GM18505 (cell line): Measurements from ENCODE around the gene RAB12.
A peak's percentile ranks its signal among the peaks of the same experiment; 100 is the strongest.

Experiments used
- ATAC-seq: cut with Tn5 transposase; IDR thresholded peaks from one replicate; pipeline ENCODE4 v1.9.1; 2021; ENCODE audit not compliant: unreplicated experiment
- POLR2A ChIP-seq: IDR thresholded peaks from 4 replicates; pipeline ENCODE4 v1.6.1; 2011; ENCODE audit warnings: borderline replicate concordance; ENCODE audit not compliant: insufficient read depth, insufficient read length; ENCODE audit errors: extremely low read depth

RAB12 gene

GRCh38 chr18:8602557-8602956 is 6.7 kb upstream of the RAB12 start:
- no peak for TF ChIP-seq POLR2A
- no peak for ATAC-seq

GRCh38 chr18:8603663-8604520 is 5.3 kb upstream of the RAB12 start:
- no peak for TF ChIP-seq POLR2A
- ATAC-seq, result no peak

- no peak for ATAC-seq
- TF ChIP-seq POLR2A, result no peak
Measured at GRCh38 chr18:8605974-8606373, 3.3 kb upstream of the RAB12 start.

GRCh38 chr18:8607776-8608742 is 1.2 kb upstream of the RAB12 start:
- no peak for TF ChIP-seq POLR2A
- no peak for ATAC-seq

- no peak for TF ChIP-seq POLR2A
- peak; percentile 24 for ATAC-seq
Measured at GRCh38 chr18:8609659-8610458, 622 bp downstream of the RAB12 start.

- ATAC-seq, result no peak
- peak; percentile 30 for TF ChIP-seq POLR2A
Measured at GRCh38 chr18:8610459-8610851, 1.2 kb downstream of the RAB12 start.

GRCh38 chr18:8611916-8612576 is 2.8 kb downstream of the RAB12 start:
- TF ChIP-seq POLR2A, result no peak
- no peak for ATAC-seq

- no peak for ATAC-seq
- TF ChIP-seq POLR2A, result no peak
Measured at GRCh38 chr18:8614875-8615274, 5.6 kb downstream of the RAB12 start.

- TF ChIP-seq POLR2A, result no peak
- ATAC-seq, result no peak
Measured at GRCh38 chr18:8615397-8616027, 6.3 kb downstream of the RAB12 start.

GRCh38 chr18:8616028-8616401 is 6.8 kb downstream of the RAB12 start:
- no peak for TF ChIP-seq POLR2A
- ATAC-seq, result no peak

GRCh38 chr18:8617907-8618306 is 8.7 kb downstream of the RAB12 start:
- no peak for TF ChIP-seq POLR2A
- no peak for ATAC-seq

GRCh38 chr18:8619041-8619440 is 9.8 kb downstream of the RAB12 start:
- TF ChIP-seq POLR2A, result no peak
- ATAC-seq, result no peak

- no peak for TF ChIP-seq POLR2A
- ATAC-seq, result no peak
Measured at GRCh38 chr18:8619835-8620577, 10.8 kb downstream of the RAB12 start.
